SK-N-MC (cell line): ENCODE results near the gene WDFY4.

Experiments
- EZH2 ChIP-seq: fragments of 200-600 bp; sonication (generic); IDR thresholded peaks from one replicate; pipeline ENCODE4 v1.6.1; 2017; ENCODE audit warnings: antibody characterized with exemption
- FOXP2 ChIP-seq: optimal IDR thresholded peaks from 2 replicates; pipeline ENCODE3; 2011; ENCODE audit warnings: mild to moderate bottlenecking, moderate library complexity; ENCODE audit not compliant: insufficient read depth; ENCODE audit errors: extremely low read length, control extremely low read depth
- POLR2AphosphoS5 ChIP-seq: IDR thresholded peaks from 2 replicates; pipeline ENCODE4 v1.6.1; 2012; ENCODE audit warnings: mild to moderate bottlenecking, low read depth, low read length, borderline replicate concordance

- TF ChIP-seq EZH2 = no peak
- TF ChIP-seq POLR2AphosphoS5 = no peak
- TF ChIP-seq FOXP2 = no peak
These were observed 113.2 kb downstream of the WDFY4 start for GRCh38 chr10:48797830-48798229.
